GM19455 (cell line): ENCODE results near the gene IGSF9B.
"Not testable (repeated sequence)": the region's sequence is repeated elsewhere in the genome, so short reads cannot be mapped to it uniquely, and the experiment has no call there.

Source experiments
- ATAC-seq: cut with Tn5 transposase; IDR thresholded peaks from one replicate; pipeline ENCODE4 v1.9.1; 2021; ENCODE audit not compliant: unreplicated experiment

IGSF9B gene, protein sequence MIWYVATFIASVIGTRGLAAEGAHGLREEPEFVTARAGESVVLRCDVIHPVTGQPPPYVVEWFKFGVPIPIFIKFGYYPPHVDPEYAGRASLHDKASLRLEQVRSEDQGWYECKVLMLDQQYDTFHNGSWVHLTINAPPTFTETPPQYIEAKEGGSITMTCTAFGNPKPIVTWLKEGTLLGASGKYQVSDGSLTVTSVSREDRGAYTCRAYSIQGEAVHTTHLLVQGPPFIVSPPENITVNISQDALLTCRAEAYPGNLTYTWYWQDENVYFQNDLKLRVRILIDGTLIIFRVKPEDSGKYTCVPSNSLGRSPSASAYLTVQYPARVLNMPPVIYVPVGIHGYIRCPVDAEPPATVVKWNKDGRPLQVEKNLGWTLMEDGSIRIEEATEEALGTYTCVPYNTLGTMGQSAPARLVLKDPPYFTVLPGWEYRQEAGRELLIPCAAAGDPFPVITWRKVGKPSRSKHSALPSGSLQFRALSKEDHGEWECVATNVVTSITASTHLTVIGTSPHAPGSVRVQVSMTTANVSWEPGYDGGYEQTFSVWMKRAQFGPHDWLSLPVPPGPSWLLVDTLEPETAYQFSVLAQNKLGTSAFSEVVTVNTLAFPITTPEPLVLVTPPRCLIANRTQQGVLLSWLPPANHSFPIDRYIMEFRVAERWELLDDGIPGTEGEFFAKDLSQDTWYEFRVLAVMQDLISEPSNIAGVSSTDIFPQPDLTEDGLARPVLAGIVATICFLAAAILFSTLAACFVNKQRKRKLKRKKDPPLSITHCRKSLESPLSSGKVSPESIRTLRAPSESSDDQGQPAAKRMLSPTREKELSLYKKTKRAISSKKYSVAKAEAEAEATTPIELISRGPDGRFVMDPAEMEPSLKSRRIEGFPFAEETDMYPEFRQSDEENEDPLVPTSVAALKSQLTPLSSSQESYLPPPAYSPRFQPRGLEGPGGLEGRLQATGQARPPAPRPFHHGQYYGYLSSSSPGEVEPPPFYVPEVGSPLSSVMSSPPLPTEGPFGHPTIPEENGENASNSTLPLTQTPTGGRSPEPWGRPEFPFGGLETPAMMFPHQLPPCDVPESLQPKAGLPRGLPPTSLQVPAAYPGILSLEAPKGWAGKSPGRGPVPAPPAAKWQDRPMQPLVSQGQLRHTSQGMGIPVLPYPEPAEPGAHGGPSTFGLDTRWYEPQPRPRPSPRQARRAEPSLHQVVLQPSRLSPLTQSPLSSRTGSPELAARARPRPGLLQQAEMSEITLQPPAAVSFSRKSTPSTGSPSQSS (N-terminal part only)

DNA sequence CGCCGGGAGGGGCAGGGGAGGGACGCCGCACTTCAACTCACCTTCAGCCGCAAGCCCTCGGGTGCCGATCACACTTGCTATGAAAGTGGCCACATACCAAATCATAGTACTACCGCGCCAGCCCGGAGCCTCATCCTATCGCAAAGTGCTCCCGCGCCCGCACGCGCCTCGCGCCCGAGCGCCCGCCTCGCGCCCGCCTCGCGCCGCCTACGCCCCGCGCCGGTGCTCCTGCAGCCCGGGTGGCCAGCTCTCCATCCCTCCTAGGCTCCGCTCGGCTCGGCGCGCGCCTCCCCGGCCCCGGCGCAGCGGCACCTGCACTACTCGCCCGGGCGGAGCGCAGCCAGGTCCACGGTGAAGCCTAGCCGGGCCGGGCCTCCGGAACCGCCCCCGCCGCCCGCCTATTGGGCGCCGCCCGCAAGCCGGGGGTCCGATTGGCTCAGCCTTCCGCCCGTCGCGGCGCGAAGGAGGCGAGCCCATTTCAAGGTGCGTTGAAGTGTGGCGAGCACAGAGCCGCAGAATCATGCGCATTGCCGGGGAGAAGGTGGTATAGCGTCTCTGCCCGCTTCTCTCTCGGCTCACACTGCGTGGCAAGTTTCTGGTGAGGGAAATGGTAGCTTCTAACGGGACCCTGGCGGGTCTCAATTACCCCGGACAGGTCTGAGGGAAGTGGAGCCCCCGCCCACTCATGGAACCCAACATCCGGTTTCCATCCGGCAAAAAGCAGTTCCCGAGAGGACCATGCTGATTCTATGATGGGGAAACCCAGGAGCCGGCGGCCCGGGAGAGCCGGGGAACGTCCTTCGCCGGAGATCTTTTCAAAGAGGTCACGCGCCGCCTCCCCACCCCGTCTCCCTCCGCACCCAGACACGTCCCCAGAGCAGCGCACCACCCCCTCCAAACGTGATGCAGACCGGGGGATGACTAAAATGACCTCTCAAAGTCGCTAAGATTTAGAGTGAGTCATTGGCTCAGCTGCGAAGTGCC, at the start of gene IGSF9B:
Gene IGSF9B, minus strand, starts transcription at position 319 of the 984 bp plus-strand sequence. Its CDS starts 214 bp downstream, at position 105.
- peak; percentile 99 for ATAC-seq

DNA sequence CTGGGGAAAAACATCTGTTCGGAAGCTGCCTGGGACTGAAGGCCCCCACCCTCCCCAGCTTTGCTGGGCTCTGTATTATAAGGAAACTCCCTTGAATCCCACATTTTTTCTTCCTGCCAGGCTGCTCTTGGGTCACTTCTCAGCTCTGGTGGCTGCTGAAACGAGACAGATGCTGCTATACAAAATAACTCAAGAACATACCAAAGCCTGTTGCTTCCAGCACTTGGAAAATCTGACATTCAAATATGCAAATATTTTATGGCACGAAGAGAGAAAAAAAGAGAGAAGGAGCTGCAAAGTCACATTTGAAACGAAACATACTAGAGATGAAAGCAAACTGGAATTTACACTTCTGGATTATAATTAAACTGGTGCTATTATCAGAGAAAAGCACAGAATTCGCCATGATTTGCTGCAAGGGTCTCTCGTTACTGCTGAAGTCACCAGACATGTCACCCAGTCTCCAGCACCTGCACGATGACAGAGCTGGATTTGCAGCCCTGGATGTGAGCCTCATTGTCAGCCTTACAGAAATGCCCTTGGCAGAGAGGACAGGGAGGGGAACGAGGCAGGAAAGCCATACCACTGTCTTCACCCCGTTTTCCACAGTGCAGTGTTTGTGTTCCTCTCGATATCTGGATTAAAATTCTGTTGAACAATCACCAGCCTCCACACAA, 47.9 kb upstream of the IGSF9B start:
- no peak for ATAC-seq

DNA sequence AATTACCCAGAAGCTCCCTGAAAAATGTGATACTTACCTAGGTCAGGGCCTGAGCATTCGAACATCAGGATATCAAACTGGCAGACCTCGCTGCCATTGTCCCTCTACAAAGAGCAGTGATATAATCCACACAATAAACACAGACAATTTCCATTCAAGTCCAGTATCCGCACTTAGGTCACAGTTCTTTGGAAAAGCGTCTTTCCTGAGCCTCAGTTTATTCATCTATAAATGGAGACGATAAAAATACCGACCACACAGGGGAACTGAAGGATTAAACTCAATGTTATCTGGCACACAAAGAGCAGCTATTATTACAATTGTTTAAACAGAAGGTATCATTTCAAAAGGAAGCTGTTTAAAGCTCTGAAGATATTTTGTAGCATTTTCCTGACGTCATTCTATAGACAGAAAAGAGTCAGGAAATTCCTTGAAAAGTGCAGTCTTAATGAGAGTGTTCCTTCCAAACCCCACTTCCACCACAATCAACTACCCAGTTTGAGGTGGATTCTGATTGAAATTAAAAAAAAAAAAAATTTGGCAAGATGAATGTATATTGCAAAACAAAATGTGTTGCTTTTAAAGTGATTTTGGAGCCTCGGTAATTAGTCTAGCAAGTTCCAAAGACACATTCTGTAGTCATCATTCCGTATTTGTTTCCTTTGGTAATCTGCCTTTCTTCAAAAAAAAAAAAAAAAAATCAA, 47.2 kb upstream of the IGSF9B start:
- no peak for ATAC-seq

DNA sequence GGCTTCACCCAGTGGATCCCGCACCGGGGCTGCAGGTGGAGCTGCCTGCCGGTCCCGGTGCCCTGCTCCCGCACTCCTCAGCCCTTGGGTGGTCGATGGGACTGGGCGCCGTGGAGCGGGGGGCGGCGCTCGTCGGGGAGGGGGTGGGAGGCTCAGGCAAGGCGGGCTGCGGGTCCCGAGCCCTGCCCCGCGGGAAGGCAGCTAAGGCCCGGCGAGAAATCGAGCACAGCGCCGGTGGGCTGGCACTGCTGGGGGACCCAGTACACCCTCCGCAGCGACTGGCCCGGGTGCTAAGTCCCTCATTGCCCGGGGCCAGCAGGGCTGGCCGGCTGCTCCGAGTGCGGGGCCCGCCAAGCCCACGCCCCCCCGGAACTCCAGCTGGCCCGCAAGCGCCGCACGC, 46.1 kb upstream of the IGSF9B start:
- ATAC-seq, result not testable (repeated sequence)

DNA sequence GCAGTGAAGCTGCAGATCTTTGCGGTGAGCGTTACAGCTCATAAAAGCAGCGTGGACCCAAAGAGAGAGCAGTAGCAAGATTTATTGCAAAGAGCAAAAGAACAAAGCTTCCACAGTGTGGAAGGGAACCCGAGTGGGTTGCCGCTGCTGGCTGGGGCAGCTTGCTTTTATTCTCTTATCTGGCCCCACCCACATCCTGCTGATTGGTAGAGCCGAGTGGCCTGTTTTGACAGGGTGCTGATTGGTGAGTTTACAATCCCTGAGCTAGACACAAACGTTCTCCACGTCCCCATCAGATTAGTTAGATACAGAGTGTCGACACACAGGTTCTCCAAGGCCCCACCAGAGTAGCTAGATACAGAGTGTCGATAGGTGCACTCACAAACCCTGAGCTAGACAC, 45.6 kb upstream of the IGSF9B start:
- not testable (repeated sequence) for ATAC-seq

DNA sequence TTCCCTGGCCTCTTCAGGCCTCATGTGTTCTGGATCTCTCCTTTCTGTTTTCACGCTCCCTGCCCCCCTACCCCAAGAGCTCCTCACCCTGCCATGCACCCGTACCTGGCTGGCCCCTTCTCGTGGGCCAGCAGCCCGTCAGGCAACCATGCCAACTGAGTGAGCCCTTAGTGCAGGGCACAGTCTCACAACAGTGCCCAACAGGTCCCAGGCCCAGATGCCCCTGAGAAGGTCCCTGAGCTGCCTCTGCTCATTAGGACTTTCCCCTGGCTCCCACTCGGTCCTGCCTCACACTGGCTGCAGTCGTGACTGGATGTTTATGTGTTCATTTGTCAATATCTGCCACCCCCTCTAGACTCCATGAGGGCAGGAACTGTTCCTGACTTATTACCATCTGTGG, 44.8 kb upstream of the IGSF9B start:
- ATAC-seq, result no peak

DNA sequence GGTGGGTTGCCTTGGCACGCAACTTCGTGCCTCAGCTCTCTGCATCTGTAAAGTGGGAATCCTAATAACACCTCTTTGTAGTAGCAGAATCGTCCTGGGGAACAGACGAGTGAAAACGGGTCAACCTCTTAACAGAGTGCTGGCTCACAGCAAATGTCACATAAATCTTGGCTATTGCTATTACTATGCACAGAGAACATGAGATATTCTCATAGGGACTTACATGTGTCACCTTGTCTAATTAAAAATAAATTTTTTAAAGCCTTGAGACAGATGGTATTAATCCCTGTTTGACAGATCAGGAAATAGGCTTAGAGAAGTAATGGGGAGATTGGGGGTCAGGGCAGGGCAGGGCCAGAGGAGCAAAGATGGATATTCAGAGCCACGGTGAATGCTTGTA, 44.3 kb upstream of the IGSF9B start:
- no peak for ATAC-seq

DNA sequence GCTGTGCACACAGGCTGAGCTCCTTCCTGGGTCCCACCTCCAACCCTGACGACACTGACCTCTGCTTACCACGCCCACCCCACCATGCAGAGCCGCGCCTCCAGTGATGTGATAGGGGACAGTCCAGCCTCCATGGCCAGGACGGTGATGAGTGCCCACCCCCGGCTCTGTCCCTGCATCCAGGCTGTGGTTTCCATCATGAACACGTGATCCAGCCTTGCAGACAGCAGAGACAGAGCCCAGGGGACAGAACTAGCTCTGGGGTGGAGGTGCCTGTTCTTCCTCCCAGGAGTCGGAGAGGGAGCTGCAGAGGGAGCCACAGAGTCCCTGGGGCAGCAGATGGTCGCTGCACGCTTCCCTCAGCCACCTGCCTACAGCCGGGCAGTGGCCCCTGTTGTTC, 42.6 kb upstream of the IGSF9B start:
- ATAC-seq, result no peak

DNA sequence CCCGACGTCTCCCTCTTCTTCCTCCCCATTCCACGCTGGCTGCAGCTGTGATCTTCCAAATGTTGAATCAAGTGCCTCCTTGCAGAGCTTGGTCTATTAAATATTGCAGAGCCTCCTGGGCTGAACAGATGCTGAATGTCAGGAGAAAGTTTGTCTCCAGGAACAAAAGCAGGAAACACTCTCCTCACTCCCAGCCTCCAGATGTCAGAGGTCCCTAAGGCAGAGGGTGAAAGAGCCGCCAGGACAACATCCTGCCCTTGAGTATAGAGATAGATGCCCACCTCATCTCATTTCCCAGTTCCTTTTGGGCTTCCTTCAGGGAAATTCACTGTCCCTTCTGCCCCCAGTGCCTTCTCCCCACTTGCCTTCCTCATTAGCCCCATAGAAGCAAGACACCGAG, 40.8 kb upstream of the IGSF9B start:
- no peak for ATAC-seq

DNA sequence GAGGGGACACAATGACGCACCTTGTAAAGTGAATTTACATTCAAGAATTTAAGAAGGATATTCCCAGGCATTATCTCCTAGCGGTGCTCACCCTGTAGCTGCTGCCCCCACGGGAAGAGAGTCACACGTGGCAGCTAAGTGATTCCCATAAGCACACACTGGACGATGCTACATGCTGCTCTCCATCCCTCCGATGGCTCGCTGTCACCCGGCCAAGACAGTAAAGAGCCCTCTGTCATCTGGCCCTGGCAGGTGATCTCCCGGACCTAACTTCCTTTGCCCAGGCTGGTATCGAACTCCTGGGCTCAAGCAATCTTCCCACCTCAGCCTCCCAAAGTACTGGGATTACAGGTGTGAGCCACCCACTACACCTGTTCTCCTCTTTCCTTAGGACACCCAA, 39.9 kb upstream of the IGSF9B start:
- no peak for ATAC-seq

DNA sequence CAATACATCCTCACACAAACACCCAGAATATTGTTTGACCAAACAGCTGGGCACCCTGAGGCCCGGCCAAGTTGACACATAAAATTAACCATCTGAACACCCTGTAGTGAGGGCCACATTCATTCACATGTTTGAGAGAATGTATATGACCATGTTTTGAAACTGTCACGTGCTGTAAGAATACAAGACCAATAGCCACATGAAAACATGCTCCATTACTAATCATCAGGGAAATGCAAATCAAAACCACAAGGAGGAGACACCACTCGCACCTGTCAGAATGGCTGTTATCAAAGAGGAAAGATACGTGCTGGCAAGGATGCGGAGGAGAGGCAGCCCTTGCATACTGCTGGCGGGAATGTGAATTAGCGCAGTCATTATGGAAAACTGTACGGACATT, 38.3 kb upstream of the IGSF9B start:
- no peak for ATAC-seq

DNA sequence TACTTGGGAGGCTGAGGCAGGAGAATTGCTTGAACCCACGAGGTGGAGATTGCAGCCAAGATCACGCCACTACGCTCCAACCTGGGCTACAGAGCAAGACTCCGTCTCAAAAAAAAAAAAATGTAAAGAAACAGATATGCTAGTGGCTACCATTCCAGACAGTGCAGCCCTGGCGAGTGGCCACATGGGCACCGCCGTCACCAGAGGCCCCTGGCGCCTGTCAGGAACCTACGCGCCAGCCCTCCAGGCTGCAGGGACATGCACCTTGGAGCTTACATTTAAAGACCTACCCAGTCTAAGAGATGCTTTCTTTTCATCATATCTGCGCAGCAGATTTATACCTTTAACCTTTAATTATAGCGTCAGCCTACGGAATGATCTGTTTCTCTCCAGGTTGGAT, 37.2 kb upstream of the IGSF9B start:
- no peak for ATAC-seq

DNA sequence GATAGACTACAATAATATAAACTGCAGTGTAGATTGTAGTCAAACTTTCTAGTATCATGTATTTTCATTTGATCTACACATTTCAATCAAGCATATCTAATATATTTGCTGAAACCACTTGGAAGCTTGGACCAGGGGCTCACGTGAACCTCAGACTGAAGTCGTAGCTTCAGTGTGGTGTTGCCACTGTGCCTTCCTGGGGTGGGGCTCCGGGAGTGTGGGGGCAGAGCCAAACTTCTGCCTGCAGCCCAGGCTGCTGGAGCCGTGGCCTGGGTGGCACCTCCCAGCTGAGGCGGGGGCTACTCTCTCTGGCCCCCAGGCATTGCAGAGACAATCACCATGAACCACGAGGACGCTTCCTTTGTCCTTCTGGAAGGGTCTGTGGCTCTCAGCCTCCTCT, 36.3 kb upstream of the IGSF9B start:
- ATAC-seq, result no peak

DNA sequence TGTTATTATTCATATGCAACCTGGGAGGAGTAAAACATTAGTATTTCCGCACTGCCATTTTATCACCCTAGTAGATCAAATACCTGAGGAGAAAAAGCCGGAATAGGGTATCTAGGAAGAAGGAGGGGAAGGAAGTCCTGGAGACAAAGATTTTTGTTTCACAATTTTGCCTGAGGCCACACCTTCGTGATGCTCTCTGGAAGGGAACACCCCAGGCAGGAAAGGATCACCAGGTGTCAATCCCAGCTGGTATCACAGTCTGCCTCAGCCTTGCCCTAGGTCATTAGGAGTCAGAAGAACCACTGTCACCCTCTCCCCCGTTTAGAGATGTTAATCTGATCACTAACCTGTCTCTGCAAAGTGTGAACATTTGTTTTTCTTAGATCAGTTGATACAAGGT, 35.4 kb upstream of the IGSF9B start:
- no peak for ATAC-seq

DNA sequence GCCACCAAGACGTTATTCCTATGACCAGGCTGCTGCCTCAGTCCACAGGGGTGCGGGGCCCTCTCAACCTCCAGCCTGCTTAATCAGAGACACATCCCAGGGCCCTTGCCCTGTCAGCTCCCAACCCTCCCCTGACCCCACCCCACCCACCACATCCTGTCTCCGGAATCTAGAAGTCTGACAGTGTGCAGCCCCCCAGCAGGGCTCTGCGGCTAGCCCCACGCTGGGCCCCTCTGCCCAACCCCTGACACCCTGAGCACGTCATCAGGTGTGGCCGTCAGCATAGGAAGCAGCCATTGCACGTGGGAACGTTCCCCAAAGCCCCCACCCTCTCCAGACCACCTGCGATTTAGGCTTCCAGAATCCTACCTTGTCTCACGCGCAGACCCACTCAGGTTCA, 34.3 kb upstream of the IGSF9B start:
- no peak for ATAC-seq

DNA sequence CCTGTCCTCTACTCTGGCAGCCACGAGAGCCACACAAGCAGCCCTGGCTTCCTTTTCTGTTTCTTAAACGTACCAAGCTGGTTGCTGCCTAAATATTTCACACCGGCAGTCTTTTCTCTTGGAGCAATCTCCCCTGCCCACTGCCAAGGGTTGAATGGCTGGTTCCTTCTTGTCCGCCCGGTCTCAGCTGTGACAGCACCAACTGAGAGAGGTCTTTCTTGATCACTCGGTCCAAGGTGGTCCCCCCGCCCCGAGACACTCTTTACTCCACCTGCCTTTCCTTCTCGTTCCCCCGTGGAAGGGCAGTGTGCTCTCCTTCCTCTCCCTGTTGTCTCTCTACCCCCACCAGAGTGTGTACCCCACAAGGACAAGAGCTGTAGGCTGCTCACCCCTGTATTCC, 33.7 kb upstream of the IGSF9B start:
- no peak for ATAC-seq

DNA sequence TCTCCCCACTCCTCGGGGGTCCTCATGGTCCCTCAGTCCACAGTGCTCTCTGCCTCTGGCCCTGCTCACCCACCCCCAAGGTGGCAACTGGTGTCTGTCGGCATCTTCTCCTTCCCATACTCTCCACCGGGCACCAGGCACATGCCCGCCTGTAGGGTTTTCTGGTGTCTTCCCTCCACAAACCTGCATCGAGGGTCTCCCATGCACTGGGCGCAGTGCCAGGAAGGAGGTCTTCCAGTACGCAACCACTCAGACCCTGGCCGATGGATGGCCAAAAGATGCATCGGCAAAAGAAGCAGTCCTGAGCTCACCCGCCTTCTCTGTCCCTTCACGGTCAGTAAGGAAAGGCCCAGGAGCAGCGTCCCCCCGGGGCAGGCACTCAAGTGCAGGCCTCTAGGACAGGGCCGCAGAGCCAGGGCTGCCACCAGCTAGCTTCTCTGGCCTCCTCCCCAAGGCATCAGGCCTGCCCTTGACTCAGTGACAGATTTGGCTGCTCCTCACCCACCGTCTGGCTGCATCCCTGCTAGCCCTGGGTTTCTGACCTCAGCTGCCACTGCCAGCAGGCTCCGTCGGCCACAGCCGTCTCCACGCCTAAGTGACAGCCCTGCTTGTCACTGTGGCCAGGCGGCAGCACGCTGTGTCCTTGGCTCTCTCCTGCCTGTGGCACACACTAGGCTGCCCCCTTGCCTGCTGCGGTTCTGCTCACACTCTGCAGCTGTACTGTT, 32.1 kb upstream of the IGSF9B start:
- no peak for ATAC-seq

DNA sequence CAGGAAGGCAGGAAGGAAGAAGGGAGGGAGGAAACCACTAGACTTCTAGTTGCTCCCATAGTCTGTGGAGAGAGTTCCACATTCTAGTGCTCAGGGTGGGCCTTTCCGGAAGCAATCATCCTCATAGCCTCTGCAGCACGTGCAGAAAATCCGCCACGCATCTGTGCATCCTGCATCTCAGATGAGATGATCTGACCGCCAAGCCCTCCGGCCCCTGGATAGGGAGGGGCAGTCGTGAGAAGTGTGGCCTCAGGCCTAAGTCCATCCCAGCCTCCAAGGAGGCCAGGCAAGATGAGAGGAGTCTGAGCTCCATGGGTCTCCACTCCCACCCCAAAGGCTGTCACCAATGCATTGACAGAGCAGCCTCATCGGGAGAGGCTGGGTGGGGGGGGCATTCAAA, 30.4 kb upstream of the IGSF9B start:
- ATAC-seq, result no peak
